HS-5 (cell line): ENCODE data around the gene NDUFA13.

Experiments used
- DNase-seq: peaks from one replicate; pipeline ENCODE4 v3.0.0-alpha.2; 2012; ENCODE audit warnings: low read depth

Gene NDUFA13

GRCh38 chr19:19533841-19534240 is 17.8 kb downstream of the NDUFA13 start:
- no peak for DNase-seq

GRCh38 chr19:19534556-19535265 is 18.7 kb downstream of the NDUFA13 start:
- DNase-seq = no peak

GRCh38 chr19:19535311-19536191 is 19.5 kb downstream of the NDUFA13 start:
- DNase-seq = no peak

- DNase-seq = no peak
These were observed 21.3 kb downstream of the NDUFA13 start for GRCh38 chr19:19537075-19538048.

GRCh38 chr19:19538061-19538784 is 22.2 kb downstream of the NDUFA13 start, which contains the start of gene CILP2:
TSS of gene CILP2 (plus strand) at chr19:19538265. CDS start at chr19:19538350, 85 bp downstream.
- no peak for DNase-seq

GRCh38 chr19:19538785-19539166 is 22.8 kb downstream of the NDUFA13 start:
- no peak for DNase-seq

- no peak for DNase-seq
These were observed 23.7 kb downstream of the NDUFA13 start for GRCh38 chr19:19539698-19540063.

GRCh38 chr19:19540064-19540714 is 24.2 kb downstream of the NDUFA13 start:
- no peak for DNase-seq

GRCh38 chr19:19540715-19541515 is 24.9 kb downstream of the NDUFA13 start:
- no peak for DNase-seq

GRCh38 chr19:19541616-19542015 is 25.6 kb downstream of the NDUFA13 start:
- no peak for DNase-seq

- no peak for DNase-seq
These were observed 26.5 kb downstream of the NDUFA13 start for GRCh38 chr19:19542507-19542906.

- no peak for DNase-seq
These were observed 27.1 kb downstream of the NDUFA13 start for GRCh38 chr19:19543101-19543500.

GRCh38 chr19:19543640-19544039 is 27.6 kb downstream of the NDUFA13 start:
- no peak for DNase-seq

- DNase-seq = no peak
These were observed 28.4 kb downstream of the NDUFA13 start for GRCh38 chr19:19544257-19544953.

- no peak for DNase-seq
These were observed 29.0 kb downstream of the NDUFA13 start for GRCh38 chr19:19544954-19545591.

GRCh38 chr19:19545707-19546106 is 29.7 kb downstream of the NDUFA13 start:
- DNase-seq = no peak

- DNase-seq = no peak
These were observed 30.7 kb downstream of the NDUFA13 start for GRCh38 chr19:19546751-19547162.

GRCh38 chr19:19547674-19548336 is 31.8 kb downstream of the NDUFA13 start:
- no peak for DNase-seq
